Measurements from ENCODE around the gene MYCN.
"Not testable (repeated sequence)": the region's sequence is repeated elsewhere in the genome, so short reads cannot be mapped to it uniquely, and the experiment has no call there.

MYCN gene

GRCh38 chr2:15939854-15940660 is at the start of gene MYCN:
TSS of gene MYCN (plus strand) at chr2:15940550. CDS start at chr2:15942065, 1,515 bp downstream.
- DNase-seq (ENCODE audit: low read depth), result peak; percentile 33

GRCh38 chr2:15890936-15891905 is 49.1 kb upstream of the MYCN start:
- DNase-seq (ENCODE audit: low read depth), result no peak

- no peak for DNase-seq (ENCODE audit: low read depth)
Measured at GRCh38 chr2:15892151-15892880, 48.0 kb upstream of the MYCN start.

GRCh38 chr2:15893085-15893484 is 47.3 kb upstream of the MYCN start:
- no peak for DNase-seq (ENCODE audit: low read depth)

- no peak for DNase-seq (ENCODE audit: low read depth)
Measured at GRCh38 chr2:15893689-15894480, 46.5 kb upstream of the MYCN start.

- DNase-seq (ENCODE audit: low read depth), result no peak
Measured at GRCh38 chr2:15894481-15895144, 45.7 kb upstream of the MYCN start.

- no peak for DNase-seq (ENCODE audit: low read depth)
Measured at GRCh38 chr2:15895615-15896469, 44.5 kb upstream of the MYCN start.

- DNase-seq (ENCODE audit: low read depth), result no peak
Measured at GRCh38 chr2:15896859-15897258, 43.5 kb upstream of the MYCN start.

GRCh38 chr2:15897431-15898098 is 42.8 kb upstream of the MYCN start:
- no peak for DNase-seq (ENCODE audit: low read depth)

- DNase-seq (ENCODE audit: low read depth), result no peak
Measured at GRCh38 chr2:15899327-15899612, 41.1 kb upstream of the MYCN start.

- no peak for DNase-seq (ENCODE audit: low read depth)
Measured at GRCh38 chr2:15899751-15900493, 40.4 kb upstream of the MYCN start.

- no peak for DNase-seq (ENCODE audit: low read depth)
Measured at GRCh38 chr2:15901095-15901807, 39.1 kb upstream of the MYCN start.

GRCh38 chr2:15901808-15902130 is 38.6 kb upstream of the MYCN start:
- DNase-seq (ENCODE audit: low read depth), result no peak

GRCh38 chr2:15903910-15904309 is 36.4 kb upstream of the MYCN start:
- not testable (repeated sequence) for DNase-seq (ENCODE audit: low read depth)

- DNase-seq (ENCODE audit: low read depth), result no peak
Measured at GRCh38 chr2:15905267-15905645, 35.1 kb upstream of the MYCN start.

- no peak for DNase-seq (ENCODE audit: low read depth)
Measured at GRCh38 chr2:15905986-15906491, 34.3 kb upstream of the MYCN start.

GRCh38 chr2:15906778-15907177 is 33.6 kb upstream of the MYCN start:
- DNase-seq (ENCODE audit: low read depth), result no peak
